GM12878 (cell line): ENCODE data around the gene ANXA5. TPM values are rescaled to one million over a fixed set of nuclear protein-coding genes. Genes with fewer than 3 reads are reported as not detected.
A peak's percentile ranks its signal among the peaks of the same experiment; 100 is the strongest.

Source experiments
- ATAC-seq: fragments of 200-7000 bp; cut with Tn5 transposase; 3 replicates; pipeline ENCODE4 v1.9.1; 2020; ENCODE audit warnings: mild to moderate bottlenecking, moderate library complexity
- BruUV-seq: library from RNA; stranded (reverse); fragments of 400-500 nt; replicated peaks from 2 replicates; lab custom pipeline; 2021; lab: Mats Ljungman, UMichigan
- CTCF ChIA-PET: fragments of 300-600 bp; sonication (Branson Sonifier 250); formaldehyde crosslinking; extraction: SDS; loops from one replicate; lab custom pipeline; 2021; ENCODE audit warnings: inconsistent platforms; lab: Yijun Ruan, JAX
- POLR2A ChIA-PET: fragments of 350-600 bp; formaldehyde crosslinking; extraction: SDS; loops from one replicate; lab custom pipeline; 2021; ENCODE audit warnings: inconsistent platforms; lab: Charles Lee
- RAD21 ChIA-PET: fragments of 300-600 bp; sonication (Branson Sonifier 250); formaldehyde crosslinking; loops from one replicate; lab custom pipeline; 2023; ENCODE audit warnings: antibody characterized with exemption; ENCODE audit not compliant: unreplicated experiment; lab: Charles Lee
- SMC1A ChIA-PET: fragments of 300-600 bp; sonication (Branson Sonifier 250); formaldehyde crosslinking; loops from one replicate; lab custom pipeline; 2023; ENCODE audit not compliant: unreplicated experiment, uncharacterized antibody; lab: Charles Lee
- DNase-seq: peaks from one replicate; pipeline ENCODE4 v3.0.0-alpha.2; 2011; ENCODE audit warnings: low read depth, low spot score
- FAIRE-seq: peaks from 3 replicates; lab custom pipeline; 2011; peaks lifted over from hg19 to GRCh38; lab: Jason Lieb, UNC
- H2AFZ ChIP-seq: 2 replicates; pipeline ENCODE4 v1.6.0; 2011; ENCODE audit warnings: low read depth, low read length, control low read depth; ENCODE audit not compliant: control insufficient read depth
- H3K27ac ChIP-seq: 2 replicates; pipeline ENCODE4 v1.5.1; 2011; ENCODE audit warnings: control low read depth; ENCODE audit not compliant: control insufficient read depth, insufficient read depth
- H3K27me3 ChIP-seq, 2 experiments: replicated peaks in 1 of 2; 2 replicates each; pipeline versions ENCODE4 v1.6.0 to v1.6.1; 2011; ENCODE audit warnings: low read length in 1 of 2; ENCODE audit not compliant: control insufficient read depth in 2 of 2, insufficient read depth in 2 of 2
- H3K36me3 ChIP-seq, 2 experiments: 2 replicates each; pipeline ENCODE4 v1.5.1; 2011; ENCODE audit warnings: low read length in 1 of 2; ENCODE audit not compliant: control insufficient read depth in 2 of 2, insufficient read depth in 2 of 2
- H3K4me1 ChIP-seq: 2 replicates; pipeline ENCODE4 v1.6.1; 2011; ENCODE audit warnings: mild to moderate bottlenecking, low read length, moderate library complexity, mixed read lengths; ENCODE audit not compliant: control insufficient read depth, insufficient read depth
- H3K4me2 ChIP-seq: 2 replicates; pipeline ENCODE4 v1.6.0; 2011; ENCODE audit warnings: control low read depth; ENCODE audit not compliant: control insufficient read depth, insufficient read depth
- H3K4me3 ChIP-seq: fragments of 200-600 bp; sonication (generic); 2 replicates; pipeline ENCODE4 v1.5.1; 2016
- H3K79me2 ChIP-seq: 2 replicates; pipeline ENCODE4 v1.6.0; 2011; ENCODE audit warnings: low read length; ENCODE audit not compliant: control insufficient read depth, insufficient read depth
- H3K9ac ChIP-seq: 2 replicates; pipeline ENCODE4 v1.8.0; 2011; ENCODE audit warnings: low read length, control low read depth, mixed read lengths; ENCODE audit not compliant: control insufficient read depth, insufficient read depth
- H3K9me3 ChIP-seq: replicated peaks from 3 replicates; pipeline ENCODE4 v1.5.1; 2011; ENCODE audit warnings: mild to moderate bottlenecking, low read length; ENCODE audit not compliant: control insufficient read depth, insufficient read depth
- H4K20me1 ChIP-seq: 2 replicates; pipeline ENCODE4 v1.6.0; 2011; ENCODE audit not compliant: control insufficient read depth, insufficient read depth
- BRCA1 ChIP-seq: IDR thresholded peaks from 2 replicates; pipeline ENCODE4 v1.6.1; 2011; ENCODE audit warnings: low read depth, low read length, improper control_type of control experiment
- CTCF ChIP-seq, 3 experiments: IDR thresholded peaks in 2 of 3; conservative IDR thresholded peaks in 1 of 3; 2 replicates each; pipeline ENCODE4 v1.5.1; 2011; ENCODE audit warnings: low read depth in 3 of 3, low read length in 3 of 3, mild to moderate bottlenecking in 3 of 3, control low read depth in 2 of 3, moderate library complexity in 2 of 3, inconsistent platforms in 1 of 3, mixed read lengths in 1 of 3; ENCODE audit not compliant: control insufficient read depth in 2 of 3, insufficient read depth in 1 of 3; ENCODE audit errors: extremely low read depth in 1 of 3
- E2F8 ChIP-seq: fragments of 450-650 bp; IDR thresholded peaks from 2 replicates; pipeline ENCODE4 v1.6.1; 2018; ENCODE audit warnings: mild to moderate bottlenecking, low read depth, moderate library complexity; ENCODE audit not compliant: partially characterized antibody
- MTA2 ChIP-seq: fragments of 450-650 bp; IDR thresholded peaks from 2 replicates; pipeline ENCODE4 v1.6.1; 2016; ENCODE audit warnings: low read depth, mild to moderate bottlenecking, moderate library complexity
- MYB ChIP-seq: fragments of 150-350 bp; IDR thresholded peaks from 2 replicates; pipeline ENCODE4 v1.6.1; 2014; ENCODE audit warnings: mild to moderate bottlenecking, low read depth, low read length, borderline replicate concordance
- PAX5 ChIP-seq: IDR thresholded peaks from 2 replicates; pipeline ENCODE4 v1.6.1; 2011; ENCODE audit warnings: low read depth, low read length, borderline replicate concordance
- RCOR1 ChIP-seq: conservative IDR thresholded peaks from 2 replicates; pipeline ENCODE4 v1.6.1; 2012; ENCODE audit warnings: low read depth, low read length, improper control_type of control experiment
- RELA ChIP-seq: fragments of 450-650 bp; IDR thresholded peaks from 2 replicates; pipeline ENCODE4 v1.8.0; 2014; ENCODE audit warnings: borderline replicate concordance; ENCODE audit not compliant: partially characterized antibody
- ZBTB33 ChIP-seq: fragments of 450-650 bp; IDR thresholded peaks from 2 replicates; pipeline ENCODE4 v1.6.1; 2017; ENCODE audit warnings: mild to moderate bottlenecking
- WGBS: methylation state at CpG from one replicate; pipeline ENCODE4 v1.1.6; 2016; ENCODE audit warnings: low lambda C conversion rate; ENCODE audit not compliant: insufficient replicate concordance, insufficient coverage; ENCODE audit errors: missing lambda C conversion rate; 5-methylcytosine and 5-hydroxymethylcytosine counted together
- in situ Hi-C: fragments of 300-500 bp; cut with MboI; formaldehyde crosslinking; loops from 9 replicates; pipeline ENCODE4 v1.14.3; 2018; ENCODE audit warnings: mixed read lengths
- intact Hi-C: fragments of 100-400 bp; cut with micrococcal nuclease; formaldehyde crosslinking; loops from one replicate; pipeline ENCODE4 v1.14.2; 2022; ENCODE audit not compliant: unreplicated experiment
- polyA plus RNA-seq, 11 experiments: library from polyadenylated mRNA; depleted of rRNA in 4 of 11; unstranded in 6 of 11; stranded (reverse) in 5 of 11; fragments of >200 nt; fragmentation: Nextera tagmentation in 4 of 11; fragmentation: Illumina TruSeq in 1 of 11; extraction: Ambion mirVana in 4 of 11; extraction: Trizol in 1 of 11; gene quantifications; 1 replicate in 1 of 11; 2 replicates in 10 of 11; pipeline versions ENCODE4 v1.2.1 to v1.2.3, GENCODE V29; 2011 to 2016; ENCODE audit warnings: inconsistent platforms in 2 of 11, missing spikeins in 2 of 11, low read depth in 1 of 11
- total RNA-seq, 4 experiments: library from RNA; depleted of rRNA in 3 of 4; stranded (reverse); fragments of >200 nt in 3 of 4; fragmentation: Illumina TruSeq in 1 of 4; extraction: Trizol in 1 of 4; gene quantifications; 2 replicates each; pipeline versions ENCODE4 v1.2.1 to v1.2.3, GENCODE V29; 2013 to 2021

The ANXA5 gene
- total and polyA plus RNA-seq, 10 of the 15 experiments (the other 5 are each of a cell fraction or from before 2014, with no cell fraction given), result 101 to 249 (median 169) TPM

- TF ChIP-seq BRCA1 (no peak), MTA2 (0 out of 2 replicates have a peak, but pooled peaks have one; percentile 11)
Measured at GRCh38 chr4:121696581-121697461, at the start of gene ANXA5 (continued).

GRCh38 chr4:121742794-121743193, 46.0 kb upstream of the ANXA5 start:
- H2AFZ ChIP-seq, result no peak overlapping the region
- intact Hi-C loops (no loop called here), in situ Hi-C loops (no loop called here)
- no peak overlapping the region for H3K4me3 ChIP-seq
- H3K36me3 ChIP-seq, result no peaks in the 10 kb centered on the region
- no peaks in the 10 kb centered on the region for H3K27me3 ChIP-seq
- no peak overlapping the region for H3K4me2 ChIP-seq
- H3K79me2 ChIP-seq, result no peaks in the 10 kb centered on the region
- no peak overlapping the region for H3K27ac ChIP-seq
- DNase-seq (no peak), ATAC-seq (peak; percentile 31; the same call in 1 of the 3 replicates), FAIRE-seq (no peak)
- 14% methylated on average over 3 of the region's 3 CpGs for WGBS
- no peaks in the 10 kb centered on the region for H3K9me3 ChIP-seq
- H3K4me1 ChIP-seq, result no peaks in the 10 kb centered on the region
- H4K20me1 ChIP-seq, result no peaks in the 10 kb centered on the region
- no TSS peak for BruUV-seq
- SMC1A ChIA-PET, result interaction anchor here (1.4 to 2.5 kb wide), 2 partner anchors 10 to 157 kb away, joined by 3 to 8 read pairs; no protein-coding TSS in a partner anchor
- CTCF ChIA-PET, result interaction anchor here (0.9 to 1.6 kb wide), 3 partner anchors 8 to 372 kb away, joined by 3 to 4 read pairs (median 4); no protein-coding TSS in a partner anchor
- RAD21 ChIA-PET, result interaction anchor here (1.4 kb wide), 1 partner anchor 17 kb away, joined by 3 read pairs; no protein-coding TSS in a partner anchor
- H3K9ac ChIP-seq, result no peak overlapping the region
- POLR2A ChIA-PET, result no interaction called here
- no peak for TF ChIP-seq PAX5
- TF ChIP-seq RCOR1, result no peak
- TF ChIP-seq MYB, result no peak
- TF ChIP-seq CTCF (IDR thresholded peaks at IDR 0.05 in 2 of 3, conservative IDR thresholded peaks at IDR 0.05 in 1 of 3; ENCODE audit: control insufficient read depth in 2 of 3, extremely low read depth in 1 of 3, insufficient read depth in 1 of 3, low read depth in 3 of 3, low read length in 3 of 3), result no peak
- TF ChIP-seq ZBTB33, result no peak
- no peak for TF ChIP-seq E2F8
- TF ChIP-seq RELA, result no peak
